ENCODE measurements around the gene CTDSP1. TPM values are rescaled to one million over a fixed set of nuclear protein-coding genes. Genes with fewer than 3 reads are reported as not detected.

CTDSP1 gene
- polyA plus RNA-seq, 1 donor: 122 TPM

DNA sequence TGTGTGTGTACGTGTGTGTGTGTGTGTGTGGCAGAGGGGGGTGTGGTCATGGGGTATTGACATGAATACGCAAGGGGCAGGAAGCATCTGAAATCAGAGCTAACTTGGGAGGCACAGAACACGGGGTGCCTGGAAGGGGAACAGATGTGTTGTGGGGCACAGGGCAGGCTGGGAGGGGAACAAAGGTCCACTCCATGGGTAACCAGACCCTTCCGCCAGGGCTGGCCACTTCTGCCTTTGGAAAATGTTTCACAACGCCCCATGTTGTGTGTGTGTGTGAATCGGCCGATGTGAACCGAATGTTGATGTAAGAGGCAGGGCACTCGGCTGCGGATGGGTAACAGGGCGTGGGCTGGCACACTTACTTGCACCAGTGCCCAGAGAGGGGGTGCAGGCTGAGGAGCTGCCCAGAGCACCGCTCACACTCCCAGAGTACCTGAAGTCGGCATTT is 17.7 kb upstream of the CTDSP1 start, which contains the start of gene SLC11A1:
SLC11A1 (plus strand) TSS at position 358 of the 451 bp plus-strand sequence. CDS start 96 bp downstream, outside the sequence.
- no peak for DNase-seq

DNA sequence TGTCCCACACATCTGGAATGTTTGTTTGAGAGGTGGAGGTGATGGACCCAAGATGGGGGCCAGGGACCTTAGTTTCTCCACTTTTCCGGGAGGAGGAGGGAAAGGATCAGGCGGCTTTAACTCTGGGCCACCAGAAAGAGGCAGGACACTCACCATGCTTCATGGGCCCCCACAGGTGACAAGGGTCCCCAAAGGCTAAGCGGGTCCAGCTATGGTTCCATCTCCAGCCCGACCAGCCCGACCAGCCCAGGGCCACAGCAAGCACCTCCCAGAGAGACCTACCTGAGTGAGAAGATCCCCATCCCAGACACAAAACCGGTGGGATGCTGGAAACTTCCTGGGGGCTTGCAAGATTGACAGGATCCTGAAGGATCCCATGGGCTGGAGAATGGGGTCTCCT is 16.9 kb upstream of the CTDSP1 start:
- DNase-seq: no peak

DNA sequence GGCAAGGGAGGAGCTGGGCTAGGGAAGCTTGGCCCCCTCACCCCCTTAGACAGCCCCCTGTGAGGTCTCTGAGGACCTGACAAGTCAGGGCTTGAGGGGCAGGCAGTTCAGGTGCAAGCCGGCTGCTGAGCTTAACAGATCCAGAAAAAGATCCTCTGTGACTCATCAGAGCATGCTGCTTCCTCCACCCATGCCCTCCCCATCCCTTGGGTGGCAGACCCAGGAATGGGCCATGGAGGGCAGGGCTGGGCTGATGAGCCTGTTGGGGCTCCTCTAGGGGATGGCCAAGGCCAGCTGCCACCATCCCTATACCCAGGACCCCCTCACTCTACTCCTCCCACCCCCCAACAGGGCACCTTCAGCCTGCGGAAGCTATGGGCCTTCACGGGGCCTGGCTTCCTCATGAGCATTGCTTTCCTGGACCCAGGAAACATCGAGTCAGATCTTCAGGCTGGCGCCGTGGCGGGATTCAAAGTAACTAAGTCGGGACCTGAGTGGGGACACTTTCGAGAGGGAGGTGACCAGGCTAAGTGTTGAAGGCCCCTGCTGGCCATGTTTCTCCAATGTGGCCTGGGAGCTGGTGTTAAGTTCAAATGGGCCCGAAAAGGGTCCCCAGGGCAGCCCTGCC is 15.7 kb upstream of the CTDSP1 start:
- DNase-seq: no peak

- no peak for DNase-seq
Measured at GRCh38 chr2:218384975-218385374, 14.7 kb upstream of the CTDSP1 start.

DNA sequence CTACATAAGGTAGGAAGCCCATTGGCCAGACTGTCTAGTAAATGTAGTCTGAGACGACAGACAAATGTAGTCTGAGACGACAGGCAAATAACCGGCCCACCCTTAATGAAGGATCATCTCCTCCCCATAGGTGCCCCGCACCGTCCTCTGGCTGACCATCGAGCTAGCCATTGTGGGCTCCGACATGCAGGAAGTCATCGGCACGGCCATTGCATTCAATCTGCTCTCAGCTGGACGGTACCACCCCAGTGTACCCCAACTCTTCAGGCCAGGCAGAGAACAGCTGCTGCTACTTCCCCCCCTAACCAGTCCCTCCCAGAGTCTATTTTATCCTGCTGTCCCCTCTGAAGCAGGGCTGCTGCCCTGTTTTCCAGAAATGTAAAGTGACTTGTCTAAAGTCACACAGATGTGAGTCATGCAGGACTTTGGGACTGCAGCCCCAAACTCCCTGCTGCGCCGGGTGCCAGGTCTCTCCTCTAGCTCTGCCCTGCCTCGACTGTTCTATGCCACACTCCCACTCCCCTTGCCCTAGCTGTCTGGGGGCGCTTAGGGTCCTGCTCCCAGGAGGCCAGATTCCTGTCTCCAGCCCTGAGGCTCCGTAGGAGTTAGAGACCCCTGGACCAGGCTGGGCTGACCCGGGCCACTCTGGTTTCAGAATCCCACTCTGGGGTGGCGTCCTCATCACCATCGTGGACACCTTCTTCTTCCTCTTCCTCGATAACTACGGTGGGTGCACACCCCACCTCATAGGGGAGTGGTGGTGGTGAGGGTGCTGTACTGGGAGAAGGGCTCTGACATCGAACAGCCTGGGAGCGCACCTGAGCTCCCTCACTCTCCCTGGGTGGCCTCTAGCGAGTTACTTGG is 12.9 kb upstream of the CTDSP1 start:
- DNase-seq: no peak

- DNase-seq: peak; percentile 85
Measured at GRCh38 chr2:218387369-218388194, 12.1 kb upstream of the CTDSP1 start.

DNA sequence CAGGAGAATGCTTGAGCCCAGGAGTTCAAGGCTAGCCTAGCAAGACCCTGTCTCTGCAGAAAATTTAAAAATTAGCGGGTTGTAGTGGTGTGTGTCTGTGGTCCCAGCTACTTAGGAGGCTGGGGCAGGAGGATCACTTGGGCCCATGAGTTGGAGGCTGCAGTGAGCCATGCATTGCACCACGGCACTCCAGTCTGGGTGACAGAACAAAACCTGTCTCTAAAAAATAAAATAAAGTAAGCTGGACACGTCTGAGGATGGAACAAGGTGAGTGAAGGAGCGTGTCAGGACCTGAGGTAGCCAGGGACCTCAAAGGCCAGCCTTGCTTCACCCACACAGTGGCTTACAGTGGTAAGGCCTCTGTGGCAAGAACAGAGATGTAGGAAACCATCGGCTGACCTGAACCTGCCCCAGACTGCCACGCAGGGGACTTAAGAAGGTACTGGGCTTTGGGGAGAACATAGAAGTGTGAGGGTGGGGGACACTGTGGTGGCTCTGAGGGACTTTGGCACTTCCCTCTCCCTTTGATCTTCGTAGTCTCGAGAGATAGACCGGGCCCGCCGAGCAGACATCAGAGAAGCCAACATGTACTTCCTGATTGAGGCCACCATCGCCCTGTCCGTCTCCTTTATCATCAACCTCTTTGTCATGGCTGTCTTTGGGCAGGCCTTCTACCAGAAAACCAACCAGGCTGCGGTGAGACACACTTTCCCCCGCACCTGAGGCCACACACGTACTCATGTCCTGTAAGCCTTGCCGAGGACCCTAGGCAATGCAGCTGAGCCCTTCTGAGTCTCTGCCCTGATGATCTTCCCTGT is 10.1 kb upstream of the CTDSP1 start:
- DNase-seq: no peak

- no peak for DNase-seq
Measured at GRCh38 chr2:218391202-218391601, 8.5 kb upstream of the CTDSP1 start.

DNA sequence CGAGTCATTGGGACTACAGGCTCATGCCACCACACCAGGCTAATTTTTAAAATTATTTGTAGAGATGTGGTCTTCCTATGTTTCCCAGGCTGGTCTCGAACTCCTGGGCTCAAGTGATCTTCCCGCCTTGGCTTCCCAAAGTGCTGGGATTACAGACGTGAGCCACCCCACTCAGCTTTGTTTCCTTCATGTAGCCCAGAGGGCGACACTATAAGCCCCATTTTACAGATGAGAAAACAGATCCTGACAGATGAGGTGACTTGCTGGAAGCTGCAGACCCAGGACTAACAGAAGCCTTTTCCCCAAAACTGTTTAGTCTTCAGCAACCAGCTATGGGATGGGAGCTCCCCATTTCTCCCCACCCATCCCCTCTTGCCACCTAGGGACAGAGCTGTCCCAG is 7.2 kb upstream of the CTDSP1 start:
- no peak for DNase-seq

DNA sequence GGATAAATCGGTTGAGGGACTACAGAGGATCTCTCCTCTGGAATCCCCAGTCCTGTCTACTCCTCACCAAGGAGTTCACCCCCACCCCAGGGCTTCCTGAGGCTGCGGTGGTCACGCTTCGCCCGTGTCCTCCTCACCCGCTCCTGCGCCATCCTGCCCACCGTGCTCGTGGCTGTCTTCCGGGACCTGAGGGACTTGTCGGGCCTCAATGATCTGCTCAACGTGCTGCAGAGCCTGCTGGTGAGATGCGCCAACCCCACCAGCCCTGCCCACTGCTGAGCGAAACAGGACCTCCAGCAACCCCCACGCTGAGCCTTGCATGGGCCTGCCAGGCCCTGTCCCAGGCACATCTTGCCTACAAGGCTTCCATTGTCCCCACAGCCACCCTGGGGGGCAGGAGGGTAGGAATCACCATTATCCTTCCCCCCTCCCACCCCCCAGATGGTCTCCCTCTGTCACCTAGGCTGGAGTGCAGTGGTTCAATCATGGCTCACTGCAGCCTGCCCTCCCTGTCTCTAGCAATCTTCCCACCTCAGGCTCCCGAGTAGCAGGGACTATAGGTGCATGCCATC is 6.7 kb upstream of the CTDSP1 start:
- no peak for DNase-seq

- DNase-seq: no peak
Measured at GRCh38 chr2:218393750-218394290, 5.8 kb upstream of the CTDSP1 start.

DNA sequence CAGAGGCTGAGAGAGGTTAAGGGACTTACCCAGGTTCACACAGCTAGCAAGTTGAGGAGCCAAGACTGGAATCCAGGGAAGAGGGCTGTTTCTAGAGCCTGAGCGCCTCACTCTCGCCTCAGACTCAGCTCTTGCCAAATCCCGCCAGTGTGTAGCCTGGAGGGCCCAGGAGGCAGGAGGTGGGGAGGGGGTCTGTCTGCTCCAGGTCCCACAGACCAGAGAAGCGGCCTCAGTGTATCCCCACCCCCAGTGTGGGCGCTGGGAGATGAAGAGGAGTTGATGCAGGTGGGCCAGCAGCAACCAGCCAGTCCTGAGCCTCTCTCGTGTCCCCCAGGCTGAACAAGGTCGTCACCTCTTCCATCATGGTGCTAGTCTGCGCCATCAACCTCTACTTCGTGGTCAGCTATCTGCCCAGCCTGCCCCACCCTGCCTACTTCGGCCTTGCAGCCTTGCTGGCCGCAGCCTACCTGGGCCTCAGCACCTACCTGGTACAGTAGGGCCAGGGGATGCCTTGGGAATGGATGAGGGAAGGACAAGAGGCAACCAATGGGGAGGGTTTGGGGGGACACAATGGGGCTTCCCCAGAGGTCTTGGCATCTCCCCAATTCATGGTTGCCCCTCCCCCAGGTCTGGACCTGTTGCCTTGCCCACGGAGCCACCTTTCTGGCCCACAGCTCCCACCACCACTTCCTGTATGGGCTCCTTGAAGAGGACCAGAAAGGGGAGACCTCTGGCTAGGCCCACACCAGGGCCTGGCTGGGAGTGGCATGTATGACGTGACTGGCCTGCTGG is 5.2 kb upstream of the CTDSP1 start:
- DNase-seq: no peak

- no peak for DNase-seq
Measured at GRCh38 chr2:218395090-218395444, 4.6 kb upstream of the CTDSP1 start.

DNA sequence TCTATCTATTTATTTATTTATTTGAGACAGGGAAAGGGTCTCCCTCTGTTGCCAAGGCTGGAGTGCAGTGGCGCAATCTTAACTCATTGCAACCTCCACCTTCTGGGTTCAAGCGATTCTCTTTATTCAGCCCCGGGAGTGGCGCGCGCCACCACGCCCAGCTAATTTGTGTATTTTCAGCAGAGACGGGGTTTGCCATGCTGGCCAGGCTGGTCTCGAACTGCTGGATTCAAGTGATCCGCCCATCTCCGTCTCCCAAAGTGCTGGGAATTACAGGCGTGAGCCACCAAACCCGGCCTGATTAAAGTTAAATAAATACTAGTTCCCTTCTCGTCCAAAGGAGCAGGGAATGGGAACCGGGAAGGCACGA is 4.2 kb upstream of the CTDSP1 start:
- no peak for DNase-seq

DNA sequence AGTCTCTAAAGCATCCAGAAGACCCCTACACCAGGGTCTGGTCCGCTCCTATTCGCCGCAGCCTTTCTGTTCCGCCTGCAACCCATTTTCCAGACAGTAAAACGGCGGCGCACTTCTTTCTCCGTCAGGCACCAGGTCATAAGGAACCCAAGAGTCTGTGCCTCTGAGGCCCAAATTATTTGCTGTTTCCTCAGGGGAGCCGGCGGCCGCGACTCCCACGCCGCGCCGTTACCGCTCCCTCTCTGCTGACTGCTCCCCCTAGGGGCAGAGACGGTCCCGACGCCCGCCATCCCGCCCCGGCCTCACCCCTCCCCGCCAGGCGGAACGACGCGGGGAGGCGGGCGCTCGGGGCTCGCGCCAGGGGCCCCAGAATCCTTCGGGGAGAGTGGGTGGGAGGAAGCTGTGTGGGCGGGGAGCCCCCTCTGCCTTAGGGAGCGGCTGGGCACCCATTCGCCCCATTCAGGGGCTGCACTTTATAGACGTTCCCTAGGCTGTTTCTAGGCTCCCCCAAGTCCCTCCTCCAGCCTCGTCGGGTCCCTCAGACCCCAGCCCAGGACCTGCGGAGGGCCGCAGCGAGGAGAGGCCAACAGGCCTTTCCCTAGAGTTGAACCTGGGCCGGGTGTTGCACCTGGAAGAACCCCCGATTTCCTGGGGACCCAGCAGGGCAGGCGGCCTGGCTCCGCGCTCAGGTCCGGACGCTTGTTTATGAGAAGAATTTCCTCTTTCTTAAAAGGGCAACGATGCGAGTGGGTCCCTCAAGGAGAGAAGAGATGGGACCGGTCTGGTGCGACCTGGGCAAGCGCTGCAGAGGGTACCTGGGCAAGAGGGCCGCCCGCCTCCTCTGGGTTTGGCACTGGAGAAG is 3.6 kb upstream of the CTDSP1 start:
- peak; percentile 96 for DNase-seq

GRCh38 chr2:218396688-218397462 is 2.8 kb upstream of the CTDSP1 start:
- DNase-seq: peak; percentile 50

DNA sequence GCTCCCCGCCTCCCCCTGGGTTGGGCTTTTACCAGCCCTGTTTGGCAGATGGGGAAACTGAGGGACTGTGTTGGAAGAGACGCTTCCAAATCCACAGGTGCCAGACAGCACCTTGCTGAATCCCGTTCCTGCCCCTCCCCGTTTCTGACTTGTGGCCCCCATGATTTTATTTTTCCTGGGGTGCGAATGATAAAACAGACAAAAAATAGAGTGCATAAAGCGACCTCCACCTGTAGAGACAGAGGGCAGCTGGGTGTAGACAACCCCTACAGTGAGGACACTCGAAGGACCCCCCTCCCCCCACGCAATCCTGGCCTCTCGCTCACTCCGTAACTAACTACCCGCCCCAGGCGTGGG is 2.2 kb upstream of the CTDSP1 start:
- no peak for DNase-seq

GRCh38 chr2:218397820-218398436 is 1.7 kb upstream of the CTDSP1 start:
- DNase-seq: peak; percentile 50

Measured in left kidney (tissue), 2 donors.